DMS153 (cell line): ENCODE measurements around the gene FN1.

Experiments used
- DNase-seq: peaks from one replicate; lab custom pipeline; 2025; lab: John Stamatoyannopoulos, UW

Gene FN1

GRCh38 chr2:215382480-215382879, 53.4 kb downstream of the FN1 start:
- DNase-seq: no peak

- DNase-seq: no peak
Measured at GRCh38 chr2:215382011-215382410, 53.9 kb downstream of the FN1 start.

- DNase-seq: no peak
Measured at GRCh38 chr2:215380699-215381098, 55.2 kb downstream of the FN1 start.

DNA sequence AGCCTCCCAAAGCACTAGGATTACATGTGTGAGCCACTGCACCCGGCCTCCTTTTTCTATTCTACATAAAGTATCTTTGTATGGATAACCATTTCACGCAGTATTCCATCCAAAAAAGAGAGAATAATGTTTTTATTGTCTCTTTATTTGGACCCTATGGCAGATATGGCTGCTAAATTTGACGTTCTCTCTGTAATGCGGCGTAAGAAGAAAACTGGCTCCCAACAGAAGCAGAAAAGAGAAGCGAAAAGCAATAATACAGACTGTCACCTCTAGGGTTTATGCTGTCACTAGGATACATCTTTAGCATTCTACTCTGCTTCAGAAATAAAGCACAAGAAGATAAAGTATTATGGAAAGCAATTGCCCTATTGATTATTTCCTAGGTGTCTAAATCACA, 55.9 kb downstream of the FN1 start:
- DNase-seq: no peak

DNA sequence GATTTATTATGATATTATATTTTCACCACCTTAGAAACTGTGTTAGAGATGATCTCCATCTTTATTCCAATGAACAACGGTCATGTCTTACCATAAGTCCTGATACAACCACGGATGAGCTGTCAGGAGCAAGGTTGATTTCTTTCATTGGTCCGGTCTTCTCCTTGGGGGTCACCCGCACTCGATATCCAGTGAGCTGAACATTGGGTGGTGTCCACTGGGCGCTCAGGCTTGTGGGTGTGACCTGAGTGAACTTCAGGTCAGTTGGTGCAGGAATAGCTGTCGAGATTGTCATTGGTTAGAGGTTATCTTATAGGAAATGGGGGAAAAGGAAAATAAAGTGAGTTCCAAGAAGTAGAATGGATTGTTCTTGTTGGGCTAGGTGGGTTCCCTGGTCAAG, 56.8 kb downstream of the FN1 start:
- DNase-seq: no peak

DNA sequence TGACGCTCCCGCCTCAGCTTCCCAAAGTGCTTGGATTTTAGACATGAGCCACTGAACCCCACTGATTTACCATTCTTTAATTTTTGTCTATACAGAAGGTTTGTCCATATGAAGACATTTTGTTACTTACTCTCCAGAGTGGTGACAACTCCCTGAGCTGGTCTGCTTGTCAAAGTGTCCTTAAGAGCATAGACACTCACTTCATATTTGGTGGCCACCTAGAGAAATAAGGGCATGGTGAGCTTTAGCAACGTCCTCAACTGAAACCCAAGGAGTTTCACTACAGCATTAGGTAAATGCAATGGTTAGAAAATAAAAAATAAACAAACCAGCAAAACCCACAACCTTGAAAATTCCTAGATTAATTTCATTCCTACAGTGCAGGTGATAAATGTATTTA, 57.8 kb downstream of the FN1 start:
- no peak for DNase-seq

GRCh38 chr2:215377283-215377682, 58.6 kb downstream of the FN1 start:
- no peak for DNase-seq

DNA sequence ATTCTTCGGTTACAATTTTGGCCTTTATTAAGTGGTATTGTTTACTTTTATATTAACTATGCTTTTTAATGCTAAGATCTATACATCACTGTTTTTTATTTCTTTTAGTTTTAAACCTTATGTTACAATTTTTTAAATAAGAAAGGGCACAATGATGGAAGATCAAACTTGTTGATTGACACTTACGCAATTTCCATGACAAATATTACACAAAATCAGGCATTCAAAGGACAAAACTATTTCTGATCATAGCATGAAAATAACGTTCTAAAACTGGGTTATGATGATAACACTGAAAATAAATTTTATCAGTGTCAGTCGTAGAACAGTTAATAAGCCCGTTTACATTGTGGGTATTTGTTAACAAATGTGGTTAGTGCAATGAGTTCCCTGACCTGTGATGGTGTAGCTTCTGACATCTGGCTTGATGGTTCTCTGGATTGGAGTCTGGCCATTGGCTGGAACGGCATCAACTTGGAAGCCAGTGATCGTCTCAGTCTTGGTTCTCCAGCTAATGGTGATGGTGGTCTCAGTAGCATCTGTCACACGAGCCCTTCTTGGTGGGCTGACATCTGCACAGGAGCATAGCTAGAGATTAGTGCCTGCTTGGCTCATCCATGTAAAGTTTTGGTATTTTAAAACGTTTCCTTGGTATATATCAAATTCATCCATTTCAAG, 59.6 kb downstream of the FN1 start:
- no peak for DNase-seq

- DNase-seq: no peak
Measured at GRCh38 chr2:215375467-215375830, 60.4 kb downstream of the FN1 start.

GRCh38 chr2:215374642-215375466, 61.0 kb downstream of the FN1 start:
- no peak for DNase-seq

- no peak for DNase-seq
Measured at GRCh38 chr2:215374002-215374401, 61.9 kb downstream of the FN1 start.

DNA sequence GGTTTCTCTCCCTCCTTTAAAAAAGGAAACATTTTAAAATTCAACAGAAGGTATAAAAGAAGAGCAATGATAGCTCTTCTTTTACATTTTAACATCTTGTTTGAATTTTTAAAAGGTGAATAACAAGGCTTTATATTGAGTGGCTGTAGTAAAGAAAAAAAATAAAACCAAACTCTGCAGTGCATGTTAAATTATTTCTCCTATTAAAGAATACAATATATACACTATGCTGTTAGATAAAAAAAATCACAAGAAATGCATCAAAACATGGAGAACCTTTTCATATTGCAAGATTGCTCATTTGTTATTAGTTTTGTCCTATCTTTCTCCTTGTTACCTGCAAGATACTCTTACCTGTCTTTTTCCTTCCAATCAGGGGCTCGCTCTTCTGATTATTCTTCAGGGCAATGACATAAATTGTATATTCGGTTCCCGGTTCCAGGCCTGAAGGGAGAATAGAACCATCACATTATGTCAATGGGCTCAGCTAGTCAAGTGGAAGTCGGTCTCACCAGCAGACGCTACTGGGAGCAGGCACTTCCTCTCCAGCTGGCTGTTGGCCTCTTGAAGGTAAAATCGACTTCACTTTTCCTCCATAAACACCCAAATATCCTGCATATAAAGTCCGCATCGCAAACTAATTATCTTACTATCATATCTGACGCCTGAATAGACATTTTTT, 62.8 kb downstream of the FN1 start:
- DNase-seq: no peak

DNA sequence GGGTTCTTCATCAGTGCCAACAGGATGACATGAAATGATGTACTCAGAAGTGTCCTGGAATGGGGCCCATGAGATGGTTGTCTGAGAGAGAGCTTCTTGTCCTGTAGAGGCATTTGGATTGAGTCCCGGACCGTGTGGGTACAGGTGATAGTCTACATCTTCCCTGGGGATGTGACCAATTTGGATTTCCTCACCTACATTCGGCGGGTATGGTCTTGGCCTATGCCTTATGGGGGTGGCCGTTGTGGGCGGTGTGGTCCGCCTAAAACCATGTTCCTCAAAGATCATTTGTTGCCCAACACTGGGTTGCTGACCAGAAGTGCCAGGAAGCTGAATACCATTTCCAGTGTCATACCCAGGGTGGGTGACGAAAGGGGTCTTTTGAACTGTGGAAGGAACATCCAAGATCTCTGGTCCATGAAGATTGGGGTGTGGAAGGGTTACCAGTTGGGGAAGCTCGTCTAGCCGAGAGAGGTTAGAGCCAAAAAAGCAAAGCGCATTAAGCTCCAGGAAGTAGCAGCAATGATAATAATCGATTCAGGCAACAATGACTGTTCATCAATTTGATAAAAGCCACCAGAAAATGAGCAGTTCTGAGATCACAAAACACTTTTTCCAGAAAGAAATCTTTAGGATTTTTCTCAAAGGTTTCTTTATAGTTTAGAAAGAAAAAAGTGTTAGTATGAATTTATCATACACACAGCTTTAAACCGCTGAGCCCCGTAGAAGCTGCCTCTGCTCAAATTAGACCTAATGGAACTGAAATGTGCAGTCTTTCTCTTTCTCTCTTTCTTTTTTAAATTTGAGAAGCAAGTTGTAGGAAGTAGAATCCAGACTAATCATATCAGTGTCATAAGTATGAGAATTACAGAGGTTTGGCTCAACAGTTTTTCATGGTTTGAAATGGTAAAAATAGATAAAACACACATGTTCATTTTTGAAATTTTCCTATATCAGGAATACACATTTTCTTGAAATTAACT, 63.7 kb downstream of the FN1 start:
- no peak for DNase-seq

GRCh38 chr2:215370112-215370965, 65.5 kb downstream of the FN1 start:
- no peak for DNase-seq

- no peak for DNase-seq
Measured at GRCh38 chr2:215369181-215369760, 66.6 kb downstream of the FN1 start.

DNA sequence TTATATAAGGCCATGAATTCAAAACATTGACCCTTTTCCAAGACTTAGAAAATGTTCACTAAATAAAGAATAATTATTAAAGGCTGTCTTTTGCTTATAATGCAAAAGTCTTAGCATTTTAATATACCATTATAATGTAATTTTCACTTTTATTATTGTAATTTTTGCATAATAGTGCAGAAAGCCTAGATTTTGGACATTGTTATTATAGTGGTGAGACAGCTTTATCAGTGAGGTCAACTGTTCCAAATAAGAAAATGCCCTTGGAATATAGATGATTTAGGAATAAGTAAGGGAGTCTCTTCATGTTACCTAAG, 67.4 kb downstream of the FN1 start:
- no peak for DNase-seq

- no peak for DNase-seq
Measured at GRCh38 chr2:215367662-215368492, 68.0 kb downstream of the FN1 start.

DNA sequence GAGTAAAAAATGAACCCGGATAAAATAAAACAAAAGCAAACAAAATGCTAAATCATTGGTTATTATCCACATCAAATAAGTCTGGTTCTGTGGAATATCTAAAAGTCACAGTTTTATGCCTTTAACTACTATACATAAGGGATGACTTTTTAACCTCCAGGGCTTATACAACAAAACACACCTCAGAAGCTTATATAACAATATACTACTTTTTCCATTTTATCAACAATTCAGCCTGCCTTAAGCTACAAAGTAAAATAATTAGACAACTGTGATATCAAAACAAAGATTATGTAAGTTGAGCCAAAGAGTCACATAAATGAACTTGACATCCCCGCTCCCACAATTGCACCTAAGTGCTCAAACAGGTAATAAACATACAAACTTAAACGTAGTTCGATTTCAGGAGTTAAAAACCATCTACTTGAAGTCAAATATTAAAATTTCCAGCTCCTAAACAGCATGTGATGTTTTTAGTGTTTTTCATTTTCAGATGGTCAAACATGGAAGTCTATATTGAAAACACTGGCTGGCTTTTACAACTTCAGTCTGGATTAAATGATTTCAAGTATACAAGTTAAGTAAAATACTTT, 69.3 kb downstream of the FN1 start:
- no peak for DNase-seq

- DNase-seq: no peak
Measured at GRCh38 chr2:215365184-215365658, 70.6 kb downstream of the FN1 start.
